Bronchial smooth muscle cell (primary cell): Measurements from ENCODE around the gene SEC24B. TPM values are rescaled to one million over a fixed set of nuclear protein-coding genes. Genes with fewer than 3 reads are reported as not detected.

Source experiments
- total RNA-seq: library from RNA; depleted of rRNA; stranded (reverse); fragments of >200 nt; gene quantifications from 2 replicates; pipeline ENCODE4 v1.2.1, GENCODE V29; 2014

The SEC24B gene
- total RNA-seq, result 8.2 and 9.1 TPM in 2 replicates

GRCh38 chr4:109433205-109434006, at the start of gene SEC24B:
TSS of gene SEC24B (plus strand) at chr4:109433815. CDS start at chr4:109433870, 55 bp downstream.

DNA sequence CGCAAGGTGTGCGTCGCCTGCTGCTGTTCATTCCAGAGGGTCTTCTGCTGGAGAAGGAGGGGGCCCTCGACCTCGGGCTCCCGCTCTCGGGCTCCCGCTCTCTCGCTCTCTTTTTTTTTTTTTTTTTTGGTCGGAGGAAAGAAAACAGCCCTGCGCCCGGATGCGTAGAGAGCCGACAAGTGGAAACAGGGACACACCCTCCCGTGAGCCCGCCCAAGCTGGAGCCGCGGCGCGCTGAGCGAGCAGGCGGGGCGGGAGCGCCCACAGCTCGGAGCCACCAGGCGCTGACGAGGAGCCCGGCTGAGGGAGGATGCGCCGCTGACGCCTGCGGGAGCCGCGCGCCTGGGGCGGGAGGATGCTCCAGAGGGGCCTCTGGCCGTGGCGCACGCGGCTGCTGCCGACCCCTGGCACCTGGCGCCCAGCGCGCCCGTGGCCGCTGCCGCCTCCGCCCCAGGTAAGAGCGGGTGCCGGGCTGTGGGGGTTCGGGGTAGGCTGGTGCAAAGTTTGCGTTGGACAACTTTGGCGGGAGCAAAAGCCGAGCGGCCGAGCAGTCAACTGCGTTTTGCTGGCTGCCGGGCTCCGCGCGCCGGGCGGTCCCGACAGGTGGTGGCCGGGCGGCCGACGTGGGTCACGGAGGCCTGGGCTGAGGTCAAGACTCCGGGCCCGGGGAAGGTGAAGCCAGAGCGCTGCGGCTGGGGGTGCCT, 126.5 kb downstream of the SEC24B start, which contains the start of gene MCUB:
TSS of gene MCUB (plus strand) at position 264 of the 704 bp plus-strand sequence. CDS start at position 356, 92 bp downstream.

Other genes starting within 250 kb of the SEC24B start
- 0.16 and 0.34 TPM in 2 replicates for gene COL25A1, start 131.2 kb upstream of the SEC24B start, total RNA-seq
- gene MCUB, start 126.4 kb downstream of the SEC24B start, total RNA-seq, result 18.3 and 21.8 TPM in 2 replicates